HT-29 (cell line): ENCODE results near the gene HIGD2B. TPM values are rescaled to one million over a fixed set of nuclear protein-coding genes. Genes with fewer than 3 reads are reported as not detected.
A peak's percentile ranks its signal among the peaks of the same experiment; 100 is the strongest.
"Not testable (repeated sequence)": the region's sequence is repeated elsewhere in the genome, so short reads cannot be mapped to it uniquely, and the experiment has no call there.

Experiments used
- DNase-seq: peaks from one replicate; pipeline ENCODE4 v3.0.0-alpha.2; 2015; ENCODE audit warnings: low spot score
- total RNA-seq: library from RNA; depleted of rRNA; stranded (reverse); fragments of >200 nt; shearing (Covaris generic); gene quantifications from 2 replicates; pipeline ENCODE4 v1.2.3, GENCODE V29; 2014; rRNA removed

HIGD2B gene
- total RNA-seq = 1.0 TPM in 1 of 2 replicates, not detected in the other

- peak; percentile 97 for DNase-seq
Measured at GRCh38 chr15:72685925-72686794, at the start of gene HIGD2B, which contains the start of gene BBS4. Gene HIGD2B, minus strand, starts transcription at chr15:72686182. Its CDS starts 9,808 bp downstream, at chr15:72676374. Gene BBS4, plus strand, starts transcription at chr15:72686207. Its CDS starts 21 bp downstream, at chr15:72686228.

GRCh38 chr15:72735111-72735510 is 49.1 kb upstream of the HIGD2B start:
- no peak for DNase-seq

- DNase-seq = no peak
Measured at GRCh38 chr15:72733941-72734738, 48.2 kb upstream of the HIGD2B start.

- DNase-seq = no peak
Measured at GRCh38 chr15:72732516-72732915, 46.5 kb upstream of the HIGD2B start.

- no peak for DNase-seq
Measured at GRCh38 chr15:72732086-72732485, 46.1 kb upstream of the HIGD2B start.

- DNase-seq = no peak
Measured at GRCh38 chr15:72728821-72729220, 42.8 kb upstream of the HIGD2B start.

GRCh38 chr15:72728249-72728648 is 42.3 kb upstream of the HIGD2B start:
- not testable (repeated sequence) for DNase-seq

- DNase-seq = no peak
Measured at GRCh38 chr15:72727154-72727553, 41.2 kb upstream of the HIGD2B start.

GRCh38 chr15:72725851-72726250 is 39.9 kb upstream of the HIGD2B start:
- not testable (repeated sequence) for DNase-seq

- DNase-seq = no peak
Measured at GRCh38 chr15:72725446-72725845, 39.5 kb upstream of the HIGD2B start.

- no peak for DNase-seq
Measured at GRCh38 chr15:72724028-72724427, 38.0 kb upstream of the HIGD2B start.

- DNase-seq = peak; percentile 90
Measured at GRCh38 chr15:72722071-72722696, 36.2 kb upstream of the HIGD2B start.

- DNase-seq = not testable (repeated sequence)
Measured at GRCh38 chr15:72708551-72709303, 22.7 kb upstream of the HIGD2B start.

GRCh38 chr15:72706266-72706665 is 20.3 kb upstream of the HIGD2B start:
- no peak for DNase-seq

- DNase-seq = no peak
Measured at GRCh38 chr15:72700076-72700475, 14.1 kb upstream of the HIGD2B start.

- no peak for DNase-seq
Measured at GRCh38 chr15:72698938-72699337, 13.0 kb upstream of the HIGD2B start.

GRCh38 chr15:72690938-72691337 is 5.0 kb upstream of the HIGD2B start:
- no peak for DNase-seq

- no peak for DNase-seq
Measured at GRCh38 chr15:72688697-72689096, 2.7 kb upstream of the HIGD2B start.

GRCh38 chr15:72685301-72685924 is 569 bp downstream of the HIGD2B start:
- no peak for DNase-seq

GRCh38 chr15:72682772-72683171 is 3.2 kb downstream of the HIGD2B start:
- DNase-seq = no peak

- no peak for DNase-seq
Measured at GRCh38 chr15:72680931-72681330, 5.1 kb downstream of the HIGD2B start.
